Stimulated activated CD4-positive, alpha-beta T cell treated with anti-CD3 and anti-CD28 coated beads, Interleukin-12 subunit alpha, Interleukin-12 subunit beta, amount 100 ng/mL, for 48 hours (primary cell): Measurements from ENCODE around the gene SLC17A3.

Experiments
- DNase-seq, 3 donors: peaks; one replicate each; pipeline ENCODE4 v3.0.0-alpha.2; 2020; ENCODE audit warnings: low read depth in 2 of 3, low spot score in 1 of 3

The SLC17A3 gene

DNA sequence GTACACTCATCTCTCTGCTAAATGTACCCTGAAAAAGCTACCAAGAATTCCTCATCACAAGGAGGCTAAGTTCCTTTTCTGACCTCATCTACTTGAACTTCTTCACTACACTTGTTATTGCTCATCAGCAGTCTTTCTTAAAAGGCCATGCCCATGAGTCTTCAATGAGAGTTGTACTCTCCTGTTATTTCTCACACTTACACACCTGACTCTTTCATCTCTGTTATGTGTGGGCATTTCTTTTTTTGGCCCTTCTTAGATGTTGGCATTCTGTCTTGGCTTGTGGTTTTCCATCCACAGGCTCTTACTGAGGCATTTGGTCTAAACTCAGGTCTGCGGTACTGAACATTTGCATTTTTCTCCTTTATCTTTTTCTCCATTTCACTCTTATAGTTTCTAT lies 31.5 kb downstream of the SLC17A3 start:
- DNase-seq: peak in 1 of 3 donors; percentile 13

DNA sequence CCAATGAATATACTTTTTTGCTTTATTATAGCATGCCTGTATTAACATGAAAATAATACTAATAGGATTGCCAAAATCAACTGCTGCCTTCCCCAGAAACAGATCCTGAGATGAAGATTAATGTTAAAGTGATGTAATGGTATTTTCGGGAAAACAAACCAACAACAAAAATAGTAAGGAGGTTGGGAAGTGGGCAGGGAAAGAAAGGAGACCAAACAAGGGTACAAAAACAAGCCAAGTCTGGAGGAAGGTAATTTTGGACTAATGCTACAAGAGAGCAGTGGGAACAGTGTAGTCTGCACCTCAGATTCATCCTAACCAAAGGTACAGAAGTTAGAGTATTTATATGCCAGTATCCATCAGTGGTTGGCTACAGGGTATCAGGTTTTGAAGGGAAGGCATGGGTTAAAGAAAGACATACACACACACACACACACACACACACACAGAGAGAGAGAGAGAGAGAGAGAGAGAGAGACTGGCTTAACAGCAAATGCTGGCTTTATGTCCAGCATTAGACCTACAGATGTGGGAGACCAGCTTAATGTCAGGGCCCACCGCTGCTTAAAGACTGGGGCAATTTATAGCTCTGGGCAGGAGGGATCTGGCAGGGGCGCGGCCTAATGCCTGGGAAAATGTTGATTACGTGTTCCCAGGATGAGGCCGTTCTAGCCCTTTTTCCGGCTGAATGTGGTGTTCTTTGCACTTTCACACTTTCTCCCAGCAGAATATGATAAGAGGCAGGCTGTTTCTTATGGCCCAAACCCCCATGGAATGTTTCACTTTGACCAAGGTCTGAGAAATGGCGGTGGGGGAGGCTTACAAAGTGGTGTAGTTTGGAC lies 38.4 kb downstream of the SLC17A3 start:
- no peak for DNase-seq

DNA sequence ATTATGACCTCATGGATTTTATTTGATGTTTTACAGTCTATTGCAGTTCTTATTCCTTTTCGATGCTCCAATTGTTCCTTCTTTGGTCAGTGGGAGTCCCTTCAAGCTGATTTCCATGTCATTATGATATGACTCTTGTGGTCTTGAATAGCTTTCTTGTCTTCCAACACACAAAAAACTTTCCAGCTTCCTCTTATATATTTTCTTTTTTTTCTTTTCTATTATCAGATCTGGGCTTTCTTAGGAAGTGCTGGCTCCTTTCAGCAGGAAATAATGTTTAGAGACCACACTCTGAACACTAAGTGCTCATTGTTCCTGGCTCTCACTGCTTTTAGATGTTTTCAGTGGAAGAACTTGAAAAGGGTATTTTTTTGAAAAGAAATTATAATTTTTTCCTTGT lies 39.1 kb downstream of the SLC17A3 start:
- DNase-seq: no peak

DNA sequence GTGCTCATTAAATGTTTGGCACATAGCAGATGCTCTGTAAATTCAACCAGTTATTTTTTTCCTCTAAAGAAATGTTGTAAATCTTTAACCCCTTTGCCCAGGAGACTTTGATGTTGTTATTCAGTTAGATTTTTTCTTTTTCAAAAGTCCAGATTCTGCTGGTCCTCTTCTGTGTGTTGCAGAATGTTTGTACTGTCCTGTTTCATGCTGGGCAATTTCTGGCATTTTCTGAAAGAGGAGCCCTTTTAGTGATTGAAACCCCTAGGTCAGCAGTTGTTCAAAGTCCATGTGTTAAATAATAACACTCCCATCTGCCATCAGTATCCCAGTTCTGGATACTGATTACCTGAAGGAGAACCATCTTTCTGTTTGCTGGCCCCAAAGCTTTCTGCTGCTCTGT lies 40.9 kb downstream of the SLC17A3 start:
- no peak for DNase-seq

DNA sequence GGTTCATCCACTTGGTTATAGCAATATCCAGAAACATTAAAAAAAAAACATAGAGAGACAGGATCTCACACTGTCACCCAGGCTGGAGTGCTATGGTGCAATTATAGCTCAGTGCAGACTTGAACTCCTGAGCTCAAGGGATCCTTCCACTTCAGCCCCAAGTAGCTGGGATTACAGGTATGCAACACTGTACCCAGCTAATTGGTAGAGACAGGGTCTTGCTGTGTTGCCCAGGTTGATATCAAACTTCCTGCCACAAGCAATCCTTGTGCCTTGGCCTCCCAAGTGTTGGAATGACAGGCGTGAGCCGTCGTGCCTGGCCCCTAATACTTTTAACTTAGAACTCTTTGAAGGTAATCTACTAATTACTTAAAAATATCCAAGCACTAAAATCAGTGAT lies 41.4 kb downstream of the SLC17A3 start:
- DNase-seq: no peak

DNA sequence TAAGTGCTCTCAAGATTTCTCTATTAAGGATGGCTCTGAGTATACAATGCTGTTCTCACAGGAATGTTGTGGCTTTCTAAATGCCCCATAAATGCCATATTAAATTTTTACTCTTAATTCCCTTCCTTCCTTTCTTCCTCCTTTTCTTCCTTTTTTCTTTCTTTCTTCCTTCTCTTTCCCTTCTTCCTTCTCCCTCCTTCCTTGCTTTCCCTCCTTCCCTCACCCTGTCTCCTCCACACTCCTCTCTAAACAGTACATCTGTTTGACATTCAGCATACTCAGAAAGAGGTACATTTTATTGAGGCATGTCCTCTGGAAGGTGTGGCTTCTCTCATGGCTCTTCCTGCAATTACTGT lies 41.8 kb downstream of the SLC17A3 start:
- DNase-seq: no peak

DNA sequence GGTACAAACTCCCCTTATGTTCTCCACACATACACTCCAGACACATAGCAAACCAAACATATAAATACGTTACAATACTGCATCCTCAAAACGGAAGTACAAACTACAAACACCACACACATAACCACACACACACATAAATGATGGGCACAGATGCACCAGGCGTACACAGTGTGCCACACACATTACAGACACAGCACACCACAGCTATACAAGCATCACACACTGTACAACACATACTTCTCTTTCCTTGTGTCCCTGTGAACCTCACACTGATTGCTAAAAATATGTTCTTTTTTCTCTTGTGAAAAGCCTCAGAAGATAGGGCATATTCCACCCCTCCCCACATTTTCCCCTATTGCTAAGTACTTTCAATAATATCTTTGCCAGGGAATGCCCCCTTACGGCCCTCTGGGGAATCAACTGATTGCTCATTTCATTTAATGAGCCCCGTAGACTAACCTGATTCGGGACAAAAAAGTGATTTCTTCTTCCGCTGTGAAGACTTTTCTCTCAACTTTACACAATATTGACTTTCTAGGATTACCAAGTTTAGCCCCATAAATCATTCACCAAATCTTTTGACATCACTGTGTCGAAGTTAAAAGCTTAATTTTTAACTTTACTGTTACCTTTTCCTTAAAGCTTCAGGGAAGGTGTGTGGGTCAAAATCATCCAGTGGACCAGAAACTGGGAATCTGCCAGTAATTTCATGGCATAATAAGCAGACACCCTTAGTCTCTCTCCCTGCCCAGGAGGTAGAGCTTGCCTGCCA lies 42.3 kb downstream of the SLC17A3 start, which contains the start of gene SLC17A1:
TSS of gene SLC17A1 (minus strand) at position 521 of the 775 bp plus-strand sequence. CDS start 1,495 bp downstream, outside the sequence.
- no peak for DNase-seq

DNA sequence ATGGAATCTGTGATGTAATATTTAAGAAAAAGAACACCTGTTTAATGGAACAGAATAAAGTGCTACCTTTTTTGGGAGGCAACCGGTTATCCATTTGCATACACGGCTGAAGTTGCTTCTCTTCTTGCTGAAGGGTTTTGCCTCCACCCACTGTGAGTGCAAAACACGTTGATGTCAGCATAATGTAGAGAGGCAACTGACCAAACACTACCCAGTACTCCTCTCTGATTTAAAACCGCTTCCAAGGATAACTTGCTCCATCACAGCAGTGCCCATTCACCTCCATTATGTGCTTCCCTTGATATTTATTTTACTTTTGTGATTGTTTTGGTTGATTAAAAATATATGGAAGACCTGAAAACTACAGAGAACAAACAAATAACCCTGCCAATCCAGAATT lies 43.6 kb downstream of the SLC17A3 start:
- DNase-seq: no peak

DNA sequence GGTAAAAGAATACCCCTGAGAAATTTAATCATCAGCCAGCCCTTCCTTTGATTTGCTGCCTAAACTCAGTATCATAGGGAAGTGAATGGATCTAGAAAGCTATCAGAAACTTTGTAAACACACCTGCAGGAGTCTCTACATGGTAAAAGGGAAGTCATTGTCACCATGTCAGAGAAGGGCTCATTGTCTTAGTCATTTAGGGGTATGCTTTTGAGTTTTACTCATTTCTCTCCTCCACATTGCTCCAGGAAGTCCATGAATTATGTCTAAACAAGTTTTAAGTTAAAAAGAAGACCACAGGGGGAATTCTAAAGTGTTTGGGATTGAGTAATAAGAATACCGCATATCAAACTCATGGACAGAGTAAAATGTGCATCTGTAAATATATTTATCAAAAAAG lies 44.7 kb downstream of the SLC17A3 start:
- no peak for DNase-seq

DNA sequence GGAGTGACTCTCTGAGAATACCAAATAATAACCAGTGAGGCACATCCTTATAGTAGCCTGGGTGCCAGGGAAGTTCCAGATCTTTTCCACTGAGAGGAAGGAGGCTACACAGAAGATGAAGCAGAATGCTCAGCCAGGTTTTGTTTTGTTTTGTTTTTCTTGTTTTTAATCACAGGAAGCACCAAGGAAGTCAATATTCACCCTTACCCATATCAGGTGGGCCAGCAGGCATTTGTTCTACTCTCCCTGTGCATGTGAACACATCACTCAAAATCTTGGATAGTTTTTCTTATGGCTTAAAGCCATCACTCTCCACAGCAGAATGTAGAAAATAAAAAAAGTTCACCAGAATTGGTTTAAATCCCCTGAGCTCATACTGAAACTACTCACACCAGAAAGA lies 52.7 kb downstream of the SLC17A3 start:
- DNase-seq: no peak

DNA sequence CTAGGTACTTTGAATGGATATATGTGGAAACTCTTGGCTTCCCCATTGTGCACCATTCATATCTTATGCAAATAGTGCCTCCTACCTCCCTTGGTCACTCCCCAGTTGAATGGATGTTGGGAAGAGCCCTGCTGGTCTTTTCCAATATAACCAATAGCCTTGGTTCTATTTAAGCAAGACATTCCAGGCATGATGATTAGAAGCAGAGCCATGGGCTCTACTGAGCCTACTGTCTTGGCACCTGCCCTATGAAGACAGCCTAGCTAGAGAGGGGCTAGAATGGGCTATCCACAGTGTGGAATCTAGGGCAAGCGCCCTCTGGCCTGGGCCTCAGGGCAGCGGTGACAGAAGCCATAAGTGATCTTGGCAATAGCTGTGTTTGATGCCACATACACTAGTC lies 57.8 kb downstream of the SLC17A3 start:
- no peak for DNase-seq

DNA sequence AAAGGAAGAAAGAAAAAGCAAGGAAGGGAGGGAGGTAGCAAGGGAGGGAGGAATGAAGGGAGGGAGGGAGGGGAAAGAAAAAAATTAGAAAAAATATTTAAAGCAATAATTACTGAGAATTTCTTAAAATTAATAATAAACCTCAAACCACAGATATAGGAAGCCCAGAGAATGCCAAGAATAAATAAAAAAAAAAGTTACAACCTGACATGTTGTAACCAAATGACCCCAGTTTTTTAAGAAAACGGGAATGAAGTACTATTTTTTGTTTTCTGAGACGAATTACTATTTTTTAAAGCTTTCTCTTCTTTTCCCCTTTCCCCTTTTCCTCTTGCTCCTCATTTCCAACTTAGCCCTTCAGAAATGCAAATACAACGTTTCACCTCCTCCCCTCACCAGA lies 58.8 kb downstream of the SLC17A3 start:
- no peak for DNase-seq

DNA sequence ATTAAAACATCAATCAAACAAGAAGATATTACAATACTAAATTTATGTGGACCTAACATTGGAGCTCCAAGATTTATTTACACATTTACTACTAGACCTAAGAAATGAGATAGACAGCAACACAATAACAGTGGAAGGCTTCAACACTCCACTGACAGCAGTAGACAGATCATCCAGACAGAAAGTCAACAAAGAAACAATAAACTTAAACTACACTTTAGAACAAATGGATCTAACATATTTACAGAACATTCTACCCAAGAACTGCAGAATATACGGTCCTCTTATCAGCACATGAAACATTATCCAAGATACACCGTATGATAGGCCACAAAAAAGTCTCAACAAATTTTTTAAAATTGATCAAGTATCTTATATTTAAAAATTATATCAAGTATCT lies 69.2 kb downstream of the SLC17A3 start:
- DNase-seq: no peak

DNA sequence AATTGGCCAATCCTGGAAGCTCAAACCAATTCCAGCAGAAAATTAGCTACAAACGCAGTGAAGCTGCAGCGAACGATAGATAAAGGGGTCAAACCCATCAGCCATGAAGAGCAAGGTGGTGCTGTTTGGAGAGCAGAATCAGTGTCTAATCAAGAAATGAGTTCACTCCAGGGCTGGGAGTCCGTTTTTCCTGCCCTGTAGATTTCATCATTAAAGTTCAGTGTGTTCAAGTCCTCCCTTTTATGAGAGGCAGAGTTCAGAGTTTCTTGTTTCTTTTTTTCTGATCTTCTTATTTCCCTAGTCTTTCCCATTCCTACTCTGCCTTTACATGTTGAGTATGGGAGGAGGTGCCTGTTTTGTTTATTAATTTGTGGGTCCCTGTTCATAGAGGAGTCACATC lies 72.6 kb downstream of the SLC17A3 start:
- no peak for DNase-seq
